Activated CD8-positive, alpha-beta memory T cell treated with anti-CD3 and anti-CD28 coated beads for 24 hours (primary cell): ENCODE results near the gene MYO10.

Experiments used
- DNase-seq: peaks from one replicate; pipeline ENCODE4 v3.0.0-alpha.2; 2020

MYO10 gene

DNA sequence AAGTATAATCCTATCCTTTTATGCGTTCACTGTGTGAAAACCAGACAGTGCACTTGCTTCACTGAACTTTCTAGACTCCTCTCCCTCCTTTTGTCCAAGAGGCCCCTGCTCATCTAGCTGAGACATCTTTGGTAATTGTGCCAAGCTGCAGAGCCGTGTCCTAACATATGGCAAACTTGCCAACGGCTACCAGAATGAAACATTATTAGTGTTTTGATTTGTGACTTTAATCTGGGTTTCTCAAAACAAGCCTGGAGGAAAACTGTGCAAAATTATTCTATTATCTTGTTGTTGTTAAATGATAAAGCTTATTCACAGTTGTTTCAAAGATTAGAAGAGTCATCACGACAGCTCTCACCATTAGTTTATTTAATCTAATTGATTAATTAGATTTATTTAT, 240.3 kb downstream of the MYO10 start:
- DNase-seq: no peak

DNA sequence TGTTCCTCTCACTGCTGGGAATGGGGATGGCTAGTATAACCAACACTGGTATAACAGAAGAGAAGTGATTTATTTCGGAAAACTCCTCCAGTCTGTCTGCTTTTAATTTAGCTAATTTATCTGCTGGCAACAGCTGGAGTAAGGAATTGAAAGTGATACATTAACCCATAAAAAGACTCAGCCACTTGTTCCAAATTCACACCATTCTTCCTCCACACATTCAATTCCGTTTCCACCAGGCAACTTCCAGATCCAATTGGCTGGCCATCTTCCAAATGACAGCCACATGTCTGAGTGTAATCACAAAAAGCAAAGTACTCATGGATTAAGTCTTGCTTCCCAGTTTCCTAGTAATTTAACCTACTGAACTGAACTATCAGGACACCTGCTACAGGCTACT, 242.2 kb downstream of the MYO10 start:
- DNase-seq: no peak

DNA sequence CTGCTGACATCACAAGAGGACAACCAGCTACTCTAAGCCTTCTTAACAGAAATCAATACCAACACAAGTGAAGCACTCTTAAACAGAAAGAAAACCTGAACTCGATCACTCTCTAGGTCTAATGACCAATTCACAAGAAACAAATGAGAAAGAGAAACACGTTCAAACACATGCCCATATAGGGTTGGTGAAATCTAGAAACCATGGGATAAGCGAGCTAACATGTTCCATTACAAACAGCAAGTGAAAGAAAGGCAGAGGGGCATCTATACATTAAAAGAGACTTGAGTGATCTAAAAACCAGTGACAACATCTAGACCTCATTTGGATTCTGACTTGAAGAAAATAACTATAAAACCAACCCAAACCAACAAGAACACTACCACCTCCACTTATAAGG, 244.4 kb downstream of the MYO10 start:
- no peak for DNase-seq

DNA sequence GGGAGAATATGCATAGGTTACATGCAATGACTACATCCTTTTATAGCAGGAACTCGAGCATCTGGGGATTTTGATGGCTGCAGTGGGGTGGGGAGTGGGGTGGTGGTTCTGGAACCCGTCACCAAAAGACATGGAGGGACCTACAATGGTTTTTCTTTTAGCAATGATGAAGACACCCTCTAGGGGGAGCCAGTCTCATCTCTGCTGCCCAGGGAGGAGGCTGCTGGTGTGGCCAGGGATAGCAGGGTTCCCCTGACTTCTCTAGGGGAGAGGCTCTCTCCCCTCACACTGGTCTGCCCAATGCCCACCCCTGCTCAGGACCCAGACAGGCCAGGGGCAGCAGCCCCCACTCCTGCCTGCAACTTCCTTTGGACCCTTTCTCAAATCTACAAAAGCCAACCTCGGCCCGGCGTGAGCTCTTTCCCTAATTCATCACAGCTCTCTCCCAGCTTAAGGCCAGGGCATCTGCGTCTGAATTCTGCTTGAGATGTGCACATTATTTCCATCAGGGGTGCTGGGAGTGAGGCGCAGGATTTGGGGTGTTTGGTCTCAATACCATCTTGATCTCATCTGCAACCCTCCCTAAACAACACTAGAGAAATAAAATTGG, 245.7 kb downstream of the MYO10 start:
- DNase-seq: no peak

DNA sequence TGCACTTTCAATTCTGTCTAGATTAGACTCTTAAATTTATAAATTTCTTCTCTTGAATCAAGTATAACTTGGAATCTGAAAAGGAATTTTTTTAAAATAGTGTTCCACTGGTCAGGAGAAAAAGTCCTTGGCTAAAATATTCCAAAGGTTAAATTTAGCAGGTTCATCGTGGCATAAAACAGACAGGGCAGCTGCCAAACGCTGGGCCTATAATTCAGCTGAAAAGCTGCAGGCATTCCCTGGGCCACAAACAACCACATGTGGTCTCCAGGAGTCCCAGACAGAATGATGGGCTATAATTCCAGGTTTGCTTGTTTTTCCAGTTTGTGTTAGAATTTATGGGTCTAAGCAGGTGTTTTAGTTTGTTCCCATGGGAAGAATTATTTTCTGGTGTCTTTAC, 248.2 kb downstream of the MYO10 start:
- no peak for DNase-seq

DNA sequence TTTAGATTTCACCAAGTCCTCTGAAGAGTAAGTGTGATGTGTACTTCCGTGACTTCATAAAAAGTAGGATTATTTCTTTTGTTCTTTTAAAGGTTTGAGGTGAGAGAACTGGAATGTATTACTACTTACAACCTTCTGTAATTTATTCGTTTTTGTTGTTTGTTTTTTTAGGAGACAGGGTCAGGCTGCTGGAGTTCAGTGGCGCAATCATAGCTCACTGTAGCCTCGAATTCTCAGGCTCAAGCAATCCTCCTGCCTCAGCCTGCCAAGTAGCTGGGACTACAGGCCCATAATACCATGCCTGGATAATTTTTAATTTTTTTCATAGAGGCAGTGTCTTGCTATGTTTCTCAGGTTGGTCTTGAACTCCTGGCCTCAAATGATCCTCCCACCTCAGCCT, 251.0 kb downstream of the MYO10 start:
- DNase-seq: no peak

DNA sequence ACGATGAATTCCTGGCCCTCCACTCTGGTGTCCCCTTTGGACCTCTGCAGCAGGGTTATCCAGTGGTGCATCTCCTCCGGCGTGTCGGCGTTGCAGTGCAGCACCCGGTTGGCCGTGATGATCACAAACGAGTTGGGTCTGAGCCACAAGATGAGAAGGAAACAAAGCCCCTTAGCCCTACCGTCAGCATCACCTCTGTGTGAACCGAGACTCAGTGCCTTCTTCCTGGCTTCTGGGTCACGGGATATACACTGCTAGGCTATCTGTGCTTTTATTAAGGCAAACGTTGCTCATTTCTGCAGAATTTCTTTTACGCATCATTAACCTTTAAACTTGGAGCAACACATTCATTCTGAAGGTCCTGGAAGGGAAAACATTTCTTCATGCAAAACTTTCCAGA, 254.2 kb downstream of the MYO10 start:
- no peak for DNase-seq

DNA sequence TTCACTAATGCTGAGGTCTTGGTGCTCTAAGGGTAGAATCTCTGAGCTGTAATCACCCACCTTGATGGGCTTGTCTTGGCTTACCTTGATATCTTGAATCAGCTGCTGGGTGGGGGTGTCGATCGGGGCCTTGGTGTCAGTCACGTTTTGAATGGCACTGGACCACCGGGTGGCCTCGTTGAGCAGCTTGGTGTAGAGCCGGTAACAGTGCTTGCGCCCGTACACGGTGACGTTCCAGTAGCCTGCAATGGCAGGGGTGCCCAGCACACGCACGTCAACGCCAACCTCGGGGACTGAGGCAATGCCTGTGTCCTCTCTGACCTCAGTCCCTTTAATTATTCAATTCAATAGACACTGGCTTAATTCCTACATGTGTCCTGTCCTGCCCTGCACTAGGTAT, 256.2 kb downstream of the MYO10 start:
- no peak for DNase-seq

DNA sequence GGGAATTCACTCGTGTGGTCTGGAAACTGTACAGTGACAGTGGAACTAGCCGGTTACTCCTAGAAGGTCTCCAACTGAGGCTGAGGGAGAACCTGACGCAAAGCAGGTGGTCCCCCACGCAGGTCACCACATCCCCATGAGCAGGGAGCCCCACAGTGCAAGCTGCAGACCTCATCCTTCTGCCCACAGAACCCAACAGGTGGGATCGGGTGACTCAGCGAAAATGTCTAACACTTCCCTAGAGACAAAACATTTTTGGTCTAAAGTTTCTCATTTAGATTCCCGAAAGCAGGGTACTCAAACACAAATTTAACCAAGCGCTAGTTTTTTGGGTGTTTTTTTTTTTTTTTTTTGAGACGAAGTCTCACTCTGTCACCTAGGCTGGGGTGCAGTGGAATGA, 256.9 kb downstream of the MYO10 start:
- DNase-seq: no peak

DNA sequence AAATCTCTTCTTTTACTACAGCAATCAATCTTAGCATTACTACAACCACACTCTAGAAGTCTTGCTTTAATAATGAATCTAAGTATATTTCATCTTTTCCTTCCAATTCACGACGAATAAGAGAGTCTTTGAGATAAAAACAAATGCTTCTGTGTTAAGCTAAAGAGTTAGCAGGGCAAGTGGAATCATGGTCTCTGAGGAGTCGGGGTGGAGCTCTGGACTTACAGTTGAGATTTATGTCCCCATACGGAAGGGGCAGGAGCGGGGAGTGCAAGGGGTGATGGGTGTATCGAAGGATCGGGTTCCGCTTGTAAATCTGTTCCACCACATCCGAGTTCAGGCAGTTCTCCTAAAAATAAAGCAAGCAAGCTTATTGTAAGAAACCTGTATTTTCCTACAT, 260.3 kb downstream of the MYO10 start:
- no peak for DNase-seq

DNA sequence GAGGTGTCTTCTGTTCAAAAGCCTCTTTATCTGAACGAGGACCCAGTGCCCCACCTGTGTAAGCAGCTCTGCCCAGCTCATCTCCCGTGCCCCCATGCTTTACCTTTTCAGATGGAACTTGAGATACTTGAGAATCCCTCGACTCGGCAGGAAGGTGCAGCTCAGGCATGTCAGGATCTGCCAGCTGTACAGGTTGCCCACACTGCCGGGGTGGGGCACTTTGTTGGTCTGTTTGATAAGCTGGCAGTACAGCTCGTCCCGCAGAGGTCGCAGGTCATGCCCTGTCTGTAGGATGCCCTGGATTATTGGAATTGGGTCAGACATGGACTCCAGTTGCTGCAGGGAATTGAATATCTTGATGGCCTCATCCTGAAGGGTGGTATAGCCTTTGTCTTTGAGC, 261.3 kb downstream of the MYO10 start:
- DNase-seq: no peak

DNA sequence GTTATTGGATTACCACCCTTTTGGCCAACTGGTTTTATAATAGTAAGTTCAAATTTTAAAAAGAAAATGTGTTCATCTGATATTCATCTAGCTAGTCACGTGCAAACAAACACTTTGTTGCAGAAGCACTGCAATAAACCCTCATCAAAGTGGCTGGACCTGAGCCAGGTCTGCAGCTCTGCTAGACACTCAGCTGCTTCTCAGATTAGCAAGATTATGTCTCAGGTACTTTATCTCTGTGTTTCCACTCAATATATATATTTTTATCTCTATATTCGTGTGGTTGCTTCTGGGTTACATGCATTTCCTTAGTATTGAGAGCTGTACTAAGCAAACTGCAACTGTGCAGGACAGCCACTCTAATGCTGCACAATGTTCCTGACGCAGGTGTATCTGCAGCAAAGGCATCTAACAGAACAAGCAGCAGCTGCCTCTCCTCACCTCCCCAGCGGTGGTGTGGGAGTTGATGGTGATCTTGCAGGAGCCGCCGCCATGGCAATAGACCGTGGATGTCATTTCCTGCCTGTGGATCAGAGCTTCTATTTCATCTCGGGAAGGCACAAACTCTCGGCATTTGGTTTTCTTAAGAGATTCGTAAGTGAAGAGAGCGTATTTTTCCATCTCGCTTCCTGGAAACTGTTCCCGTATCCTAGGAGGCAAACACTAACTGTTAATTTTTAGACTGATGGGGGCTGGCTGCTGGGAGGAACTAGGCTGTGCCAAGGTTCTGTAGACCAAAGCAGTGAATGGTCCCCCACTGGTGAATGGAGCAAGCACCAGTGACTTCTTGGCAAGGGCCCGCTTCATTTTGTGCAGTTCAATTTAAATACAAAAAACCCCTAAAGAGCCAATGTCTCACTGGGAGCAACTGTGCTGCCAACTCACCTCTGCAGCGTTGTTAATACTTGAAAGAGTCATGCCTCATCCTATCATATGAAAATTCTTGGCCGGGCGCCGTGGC, 262.6 kb downstream of the MYO10 start:
- no peak for DNase-seq

DNA sequence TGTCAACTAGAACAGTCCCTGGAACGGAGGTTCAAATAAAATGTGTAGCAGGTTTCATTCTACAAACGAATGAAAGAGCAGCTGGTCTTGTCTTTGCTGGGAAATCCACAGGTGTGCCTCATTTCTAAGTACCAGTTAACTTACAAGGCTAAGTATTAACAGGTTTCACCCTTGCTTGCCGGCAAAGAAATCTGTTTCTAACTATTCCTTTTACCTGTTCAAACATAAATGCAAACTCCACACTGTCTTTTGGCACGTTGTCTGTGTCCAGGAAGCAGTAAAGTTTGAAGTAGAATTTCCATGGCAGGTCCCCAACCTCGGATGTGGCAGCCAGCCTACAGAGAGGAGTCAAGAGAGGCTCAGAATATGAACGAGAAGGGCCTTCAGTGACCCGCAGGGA, 264.9 kb downstream of the MYO10 start:
- no peak for DNase-seq

DNA sequence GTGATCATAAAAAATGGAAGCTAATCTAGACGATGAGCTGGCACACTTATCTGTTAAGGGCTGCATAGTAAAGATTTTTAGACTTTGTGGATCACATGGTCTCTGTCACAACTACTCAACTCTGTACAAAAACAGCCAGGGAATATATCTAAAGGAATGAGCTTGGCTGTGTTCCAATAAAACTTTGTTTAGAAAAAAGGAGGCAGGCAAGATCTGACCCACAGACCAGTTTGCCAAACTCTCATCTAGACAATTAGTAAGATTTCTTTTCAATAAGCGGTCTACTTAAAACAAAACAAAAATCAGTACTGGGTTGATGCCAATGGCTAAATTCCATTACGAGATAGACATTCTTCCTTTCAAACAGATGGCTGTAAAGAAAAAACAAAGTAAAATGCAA, 266.3 kb downstream of the MYO10 start:
- DNase-seq: no peak

DNA sequence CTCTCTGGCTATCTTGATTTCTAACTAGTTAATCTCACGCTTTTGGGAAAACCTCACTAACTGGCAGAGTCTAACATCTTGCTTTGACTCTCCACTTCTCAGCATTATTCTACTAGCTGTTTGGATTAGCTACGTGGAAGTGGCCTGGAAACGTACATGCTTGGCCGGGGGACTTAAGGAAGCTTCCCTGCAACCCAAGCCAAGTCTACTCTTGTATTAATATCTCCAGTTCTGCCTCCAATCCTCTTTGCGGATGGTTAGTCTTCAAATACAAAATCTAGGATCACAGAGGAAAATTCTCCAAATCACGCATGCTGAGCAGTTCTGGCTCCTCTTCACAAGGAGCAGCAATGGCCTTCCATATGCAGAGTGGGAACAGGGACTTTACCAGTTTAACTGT, 267.5 kb downstream of the MYO10 start:
- no peak for DNase-seq

DNA sequence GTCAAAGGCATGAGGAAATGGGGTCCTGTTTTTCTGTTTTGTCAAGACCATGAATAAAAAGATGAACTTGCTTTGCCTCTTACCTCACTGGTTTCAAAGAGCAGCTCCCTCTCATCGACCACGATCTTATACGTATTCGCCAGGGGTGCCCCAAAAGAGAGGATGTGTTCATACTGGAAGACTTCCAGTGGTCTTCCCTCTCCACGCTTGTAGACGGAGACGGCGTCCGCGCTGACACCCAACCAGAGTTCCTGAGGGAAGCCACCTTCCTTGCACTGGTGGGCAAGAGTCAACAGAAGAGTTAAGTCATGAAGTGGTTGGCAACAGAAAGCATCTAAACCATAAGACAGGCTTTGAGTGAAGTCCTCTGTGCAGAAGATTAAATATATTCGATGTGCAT, 267.9 kb downstream of the MYO10 start:
- no peak for DNase-seq

DNA sequence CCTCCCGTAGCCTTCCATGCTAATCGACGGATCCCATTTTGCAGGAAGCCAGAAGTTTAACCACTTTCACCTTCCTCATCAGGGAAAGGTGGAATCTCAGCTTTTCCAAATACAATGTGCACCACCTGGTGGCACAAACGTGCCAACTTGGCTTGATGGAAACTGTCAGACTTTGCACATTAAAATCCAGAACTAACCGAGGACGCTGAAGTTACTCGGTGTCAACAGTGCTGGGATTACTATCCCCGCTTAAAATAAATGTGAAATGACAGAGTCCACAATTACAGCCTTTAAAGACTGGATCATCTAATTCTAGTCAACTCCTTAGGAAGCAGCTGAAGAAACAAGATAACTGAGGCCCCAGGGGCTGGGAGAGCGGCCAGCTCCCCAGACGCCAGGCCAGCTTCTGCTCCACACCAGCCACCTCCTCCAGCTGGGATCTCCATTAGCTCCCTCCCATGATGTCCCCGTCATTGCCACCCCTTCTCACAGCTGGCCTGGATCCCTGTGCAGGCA, 269.1 kb downstream of the MYO10 start:
- peak; percentile 69 for DNase-seq

DNA sequence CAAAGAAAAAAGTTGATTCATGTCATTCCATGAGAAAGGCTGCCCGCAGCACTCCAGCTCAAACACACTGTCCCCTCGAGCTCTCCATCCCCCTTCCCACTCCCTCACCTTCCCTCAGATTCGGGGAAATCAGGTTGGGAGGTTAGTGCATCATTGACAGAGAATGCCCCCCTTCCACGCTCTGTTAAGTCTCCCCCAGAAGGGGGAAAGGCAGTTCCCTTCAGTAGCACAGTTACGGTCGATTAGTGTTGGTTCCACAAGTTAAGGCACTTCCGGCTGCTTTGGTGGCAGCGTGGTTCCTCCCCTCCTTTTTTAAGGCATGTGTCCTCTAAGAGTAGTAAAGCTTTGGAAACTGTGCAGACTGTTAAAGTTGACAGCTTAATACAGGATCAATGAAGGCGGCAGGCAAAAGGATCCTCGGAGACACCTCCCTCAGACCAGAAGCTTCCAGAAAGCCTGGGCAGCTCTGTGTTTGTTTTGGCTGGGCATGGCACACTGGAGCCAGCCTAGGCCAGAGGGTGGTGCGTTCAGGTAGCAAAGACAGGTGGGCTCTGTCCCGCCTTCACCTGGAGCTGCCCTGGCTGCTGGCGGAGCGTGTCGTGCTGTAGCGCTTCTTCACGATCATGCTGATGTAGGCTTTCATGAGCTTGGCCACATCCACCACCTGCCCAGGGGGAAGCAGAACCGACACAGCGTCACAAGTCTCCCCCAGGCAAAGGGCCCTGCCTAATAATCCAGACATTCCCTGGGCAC, 269.8 kb downstream of the MYO10 start:
- DNase-seq: no peak

DNA sequence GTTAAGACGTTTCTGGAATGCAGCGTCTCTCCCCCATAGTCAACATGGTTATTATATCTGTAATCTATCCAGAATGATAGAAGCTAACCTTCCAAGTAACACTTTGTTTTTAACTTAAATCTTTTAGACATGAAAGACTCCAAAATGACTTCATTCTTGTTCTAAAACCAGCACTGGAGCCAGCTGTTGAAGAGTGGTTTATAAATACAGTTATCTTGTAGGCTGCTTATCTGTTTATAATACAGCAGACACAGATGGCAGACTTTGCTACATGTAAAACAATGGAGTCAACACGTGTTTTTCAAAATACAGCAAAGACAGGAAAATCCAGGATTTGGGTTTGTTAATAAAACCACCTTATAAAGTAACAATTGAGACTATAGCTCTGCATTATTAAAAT, 270.5 kb downstream of the MYO10 start:
- DNase-seq: no peak

DNA sequence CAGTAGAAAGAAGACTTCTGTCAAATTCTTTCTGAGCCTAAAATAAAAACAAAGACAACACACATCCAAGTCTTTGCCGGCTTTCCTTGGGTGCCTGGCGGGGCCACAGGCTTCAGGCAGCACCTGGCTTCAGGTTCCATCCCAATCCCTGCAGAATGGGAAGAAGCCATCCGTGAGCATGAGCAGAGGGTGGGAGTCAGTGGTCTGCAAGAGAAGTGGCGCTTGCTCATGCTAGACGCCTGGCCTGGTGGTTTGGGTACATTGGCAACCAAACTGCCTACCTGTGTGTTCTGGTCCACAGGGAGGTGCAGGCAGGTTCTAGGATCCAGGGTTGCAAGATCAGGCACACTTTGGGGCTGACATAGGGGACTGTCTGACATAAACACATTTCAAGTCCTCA, 271.7 kb downstream of the MYO10 start:
- DNase-seq: no peak

DNA sequence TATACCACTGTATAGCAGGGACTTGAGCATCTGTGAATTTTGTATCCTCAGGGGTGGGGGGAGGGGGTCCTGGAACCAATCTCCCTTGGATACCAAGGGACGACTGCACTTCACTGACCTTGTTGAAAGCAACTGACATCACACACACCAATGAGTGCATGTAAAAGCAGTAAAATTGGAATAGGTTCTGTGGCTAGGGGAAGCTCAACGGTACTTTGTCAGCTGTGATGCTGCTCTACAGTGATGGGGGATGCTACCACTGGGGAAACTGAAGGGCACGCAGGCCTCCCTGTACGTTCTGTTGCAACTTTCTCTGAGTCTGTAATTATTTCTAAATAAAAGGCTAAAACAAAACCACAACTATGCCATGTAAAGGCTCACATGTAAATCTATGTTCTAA, 272.2 kb downstream of the MYO10 start:
- no peak for DNase-seq

DNA sequence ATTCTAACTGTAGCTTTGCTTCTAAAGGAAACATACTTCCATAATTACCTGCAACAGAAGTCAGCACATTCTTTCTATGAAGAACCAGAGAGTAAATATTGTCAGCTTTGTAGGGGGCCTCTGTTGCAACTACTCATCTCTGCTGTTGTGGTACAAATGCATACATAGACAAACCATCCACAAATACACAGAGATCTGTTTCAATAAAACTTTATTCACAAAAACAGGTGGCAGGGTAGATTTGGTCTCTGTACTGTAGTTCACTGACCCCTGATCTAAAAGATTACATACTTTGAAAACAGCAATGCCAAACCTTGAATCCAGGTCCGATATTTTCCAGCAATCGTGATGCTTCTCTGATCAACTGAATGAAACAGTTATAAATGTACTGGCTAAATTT, 274.4 kb downstream of the MYO10 start:
- no peak for DNase-seq

DNA sequence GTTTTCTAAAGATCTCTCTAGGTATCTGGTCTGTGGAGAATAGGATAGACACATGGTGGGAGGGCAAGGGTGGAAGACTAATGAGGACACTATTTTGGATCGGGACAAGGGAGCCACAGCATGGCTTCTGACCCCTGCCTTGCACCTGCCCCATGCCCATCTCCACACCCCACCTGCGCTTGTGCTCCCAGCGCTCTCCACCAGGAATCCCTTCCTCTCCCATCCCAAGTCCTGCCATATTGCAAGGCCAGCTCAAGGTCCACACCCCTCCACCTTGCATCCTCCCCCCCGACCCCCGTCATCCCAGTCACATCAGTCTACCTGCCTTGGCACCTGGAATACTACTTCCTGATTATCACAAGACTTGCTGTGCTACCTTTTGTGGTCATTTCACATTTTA, 275.1 kb downstream of the MYO10 start:
- DNase-seq: no peak

DNA sequence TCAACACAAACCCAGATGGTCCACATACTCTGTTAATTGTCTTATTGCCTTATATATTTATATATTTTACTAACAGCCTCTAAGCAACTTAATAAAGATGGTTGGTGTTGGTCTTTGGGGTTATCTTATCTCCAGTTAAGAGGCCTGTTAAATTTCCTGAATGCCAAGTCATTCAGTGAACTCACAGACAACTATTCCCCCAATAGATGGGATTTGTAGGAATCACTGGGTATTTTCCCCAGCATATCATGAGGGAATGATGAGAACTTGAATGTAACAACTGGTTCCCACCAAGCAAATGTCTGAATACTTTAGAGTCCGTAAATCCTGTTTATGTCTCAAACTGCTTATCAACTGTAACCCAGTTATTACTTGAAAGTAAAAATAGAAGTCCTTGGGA, 276.6 kb downstream of the MYO10 start:
- no peak for DNase-seq
